GM10266 (cell line): Measurements from ENCODE around the gene PCDHGA2.
"Not testable (repeated sequence)": the region's sequence is repeated elsewhere in the genome, so short reads cannot be mapped to it uniquely, and the experiment has no call there.

ENCODE experiments used
- DNase-seq: peaks from one replicate; pipeline ENCODE4 v3.0.0; 2012; ENCODE audit errors: extremely low spot score
- TF ChIP-seq, protein P1 (sequence below): IDR thresholded peaks from 2 replicates; pipeline ENCODE4 v1.5.1; 2012; ENCODE audit warnings: mild to moderate bottlenecking, low read depth; ENCODE audit not compliant: control insufficient read depth, insufficient read depth; ENCODE audit errors: missing control alignments

The PCDHGA2 gene

DNA sequence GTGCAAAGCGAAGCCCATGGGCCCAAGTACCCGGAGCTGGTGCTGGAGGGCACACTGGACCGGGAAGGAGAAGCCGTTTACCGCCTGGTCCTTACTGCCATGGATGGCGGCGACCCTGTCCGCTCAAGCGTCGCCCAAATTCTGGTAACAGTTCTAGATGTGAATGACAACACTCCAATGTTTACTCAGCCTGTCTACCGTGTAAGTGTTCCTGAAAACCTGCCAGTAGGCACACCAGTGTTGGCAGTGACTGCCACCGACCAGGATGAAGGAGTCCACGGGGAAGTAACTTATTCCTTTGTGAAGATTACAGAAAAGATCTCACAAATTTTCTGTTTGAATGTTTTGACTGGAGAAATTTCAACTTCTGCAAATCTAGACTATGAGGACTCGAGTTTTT lies 36.1 kb downstream of the PCDHGA2 start:
- no peak for DNase-seq

DNA sequence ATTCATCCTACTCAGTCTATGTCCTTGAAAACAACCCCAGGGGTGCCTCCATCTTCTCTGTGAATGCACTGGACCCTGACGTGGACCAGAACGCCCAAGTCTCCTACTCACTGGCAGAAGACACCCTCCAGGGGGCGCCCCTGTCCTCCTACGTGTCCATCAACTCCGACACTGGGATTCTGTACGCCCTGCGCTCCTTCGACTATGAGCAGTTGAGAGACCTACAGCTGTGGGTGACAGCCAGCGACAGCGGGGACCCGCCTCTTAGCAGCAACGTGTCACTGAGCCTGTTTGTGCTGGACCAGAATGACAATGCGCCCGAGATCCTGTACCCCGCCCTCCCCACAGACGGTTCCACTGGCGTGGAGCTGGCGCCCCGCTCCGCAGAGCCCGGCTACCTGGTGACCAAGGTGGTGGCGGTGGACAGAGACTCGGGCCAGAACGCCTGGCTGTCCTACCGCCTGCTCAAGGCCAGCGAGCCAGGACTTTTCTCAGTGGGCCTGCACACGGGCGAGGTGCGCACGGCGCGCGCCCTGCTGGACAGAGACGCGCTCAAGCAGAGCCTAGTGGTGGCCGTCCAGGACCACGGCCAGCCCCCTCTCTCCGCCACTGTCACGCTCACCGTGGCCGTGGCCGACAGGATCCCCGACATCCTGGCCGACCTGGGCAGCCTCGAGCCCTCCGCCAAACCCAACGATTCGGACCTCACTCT lies 37.0 kb downstream of the PCDHGA2 start:
- DNase-seq: not testable (repeated sequence)

More for the DNA sequence above, 36.1 kb downstream of the PCDHGA2 start:
- TF ChIP-seq, protein P1, sequence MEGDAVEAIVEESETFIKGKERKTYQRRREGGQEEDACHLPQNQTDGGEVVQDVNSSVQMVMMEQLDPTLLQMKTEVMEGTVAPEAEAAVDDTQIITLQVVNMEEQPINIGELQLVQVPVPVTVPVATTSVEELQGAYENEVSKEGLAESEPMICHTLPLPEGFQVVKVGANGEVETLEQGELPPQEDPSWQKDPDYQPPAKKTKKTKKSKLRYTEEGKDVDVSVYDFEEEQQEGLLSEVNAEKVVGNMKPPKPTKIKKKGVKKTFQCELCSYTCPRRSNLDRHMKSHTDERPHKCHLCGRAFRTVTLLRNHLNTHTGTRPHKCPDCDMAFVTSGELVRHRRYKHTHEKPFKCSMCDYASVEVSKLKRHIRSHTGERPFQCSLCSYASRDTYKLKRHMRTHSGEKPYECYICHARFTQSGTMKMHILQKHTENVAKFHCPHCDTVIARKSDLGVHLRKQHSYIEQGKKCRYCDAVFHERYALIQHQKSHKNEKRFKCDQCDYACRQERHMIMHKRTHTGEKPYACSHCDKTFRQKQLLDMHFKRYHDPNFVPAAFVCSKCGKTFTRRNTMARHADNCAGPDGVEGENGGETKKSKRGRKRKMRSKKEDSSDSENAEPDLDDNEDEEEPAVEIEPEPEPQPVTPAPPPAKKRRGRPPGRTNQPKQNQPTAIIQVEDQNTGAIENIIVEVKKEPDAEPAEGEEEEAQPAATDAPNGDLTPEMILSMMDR: no peak

DNA sequence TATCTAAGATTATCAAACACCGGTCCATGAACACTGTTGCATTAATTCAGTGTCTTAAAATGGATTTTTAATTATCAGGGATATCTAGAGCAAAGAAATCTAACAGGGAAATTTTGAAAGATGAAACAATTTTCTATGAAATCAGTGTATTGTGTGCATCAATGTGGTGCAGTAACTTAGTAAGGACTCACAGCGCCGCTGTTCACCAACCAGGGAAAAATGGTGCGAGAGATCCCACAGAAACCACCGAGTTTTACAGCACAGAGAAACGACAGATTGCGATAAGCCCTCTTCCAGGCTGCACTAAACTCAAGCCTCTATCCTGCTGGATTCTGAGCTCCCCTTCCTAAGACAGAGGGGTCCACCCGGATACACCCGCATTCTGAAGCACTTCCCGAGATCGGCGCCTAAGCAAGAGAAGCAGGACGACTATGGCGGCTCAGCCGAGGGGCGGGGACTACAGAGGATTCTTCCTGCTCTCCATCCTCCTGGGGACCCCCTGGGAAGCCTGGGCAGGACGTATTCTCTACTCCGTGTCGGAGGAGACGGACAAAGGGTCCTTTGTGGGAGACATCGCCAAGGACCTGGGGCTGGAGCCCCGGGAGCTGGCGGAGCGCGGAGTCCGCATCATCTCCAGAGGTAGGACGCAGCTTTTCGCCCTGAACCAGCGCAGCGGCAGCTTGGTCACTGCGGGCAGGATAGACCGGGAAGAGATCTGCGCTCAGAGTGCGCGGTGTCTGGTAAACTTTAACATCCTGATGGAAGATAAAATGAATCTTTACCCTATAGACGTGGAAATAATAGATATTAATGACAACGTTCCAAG lies 44.1 kb downstream of the PCDHGA2 start, which contains the start of gene PCDHGA7:
Gene PCDHGA7 (plus strand): TSS at position 274 of the 826 bp plus-strand sequence. CDS start 158 bp downstream, at position 432.
- DNase-seq: no peak
- TF ChIP-seq, protein P1: no peak

DNA sequence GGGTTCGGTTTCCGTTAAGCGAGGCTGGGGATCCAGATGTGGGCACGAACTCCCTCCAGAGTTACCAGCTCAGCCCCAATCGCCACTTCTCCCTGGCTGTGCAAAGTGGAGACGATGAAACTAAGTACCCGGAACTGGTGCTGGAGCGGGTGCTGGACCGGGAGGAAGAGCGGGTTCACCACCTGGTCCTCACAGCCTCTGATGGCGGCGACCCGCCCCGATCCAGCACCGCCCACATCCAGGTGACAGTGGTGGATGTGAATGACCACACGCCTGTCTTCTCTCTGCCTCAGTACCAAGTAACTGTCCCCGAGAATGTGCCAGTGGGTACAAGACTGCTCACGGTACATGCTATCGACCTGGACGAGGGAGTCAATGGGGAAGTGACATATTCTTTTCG lies 44.8 kb downstream of the PCDHGA2 start:
- TF ChIP-seq, protein P1: no peak

DNA sequence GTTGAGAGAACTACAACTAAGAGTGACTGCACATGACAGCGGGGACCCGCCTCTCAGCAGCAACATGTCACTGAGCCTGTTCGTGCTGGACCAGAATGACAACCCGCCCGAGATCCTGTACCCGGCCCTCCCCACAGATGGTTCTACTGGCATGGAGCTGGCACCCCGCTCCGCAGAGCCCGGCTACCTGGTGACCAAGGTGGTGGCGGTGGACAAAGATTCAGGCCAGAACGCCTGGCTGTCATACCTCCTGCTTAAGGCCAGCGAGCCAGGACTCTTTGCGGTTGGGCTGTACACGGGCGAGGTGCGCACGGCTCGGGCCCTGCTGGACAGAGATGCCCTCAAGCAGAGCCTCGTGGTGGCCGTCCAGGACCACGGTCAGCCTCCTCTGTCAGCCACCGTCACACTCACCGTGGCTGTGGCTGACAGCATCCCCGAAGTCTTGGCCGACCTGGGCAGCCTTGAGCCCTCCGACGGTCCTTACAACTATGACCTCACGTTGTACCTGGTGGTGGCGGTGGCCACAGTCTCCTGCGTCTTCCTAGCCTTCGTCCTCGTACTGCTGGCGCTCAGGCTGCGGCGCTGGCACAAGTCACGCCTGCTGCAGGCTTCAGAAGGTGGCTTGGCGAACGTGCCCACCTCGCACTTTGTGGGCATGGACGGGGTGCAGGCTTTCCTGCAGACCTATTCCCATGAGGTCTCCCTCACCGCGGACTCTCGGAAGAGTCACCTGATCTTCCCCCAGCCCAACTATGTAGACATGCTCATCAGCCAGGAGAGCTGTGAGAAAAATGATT lies 46.1 kb downstream of the PCDHGA2 start:
- TF ChIP-seq, protein P1: no peak
- no peak for DNase-seq

More for the DNA sequence above, 44.8 kb downstream of the PCDHGA2 start:
- no peak for DNase-seq

DNA sequence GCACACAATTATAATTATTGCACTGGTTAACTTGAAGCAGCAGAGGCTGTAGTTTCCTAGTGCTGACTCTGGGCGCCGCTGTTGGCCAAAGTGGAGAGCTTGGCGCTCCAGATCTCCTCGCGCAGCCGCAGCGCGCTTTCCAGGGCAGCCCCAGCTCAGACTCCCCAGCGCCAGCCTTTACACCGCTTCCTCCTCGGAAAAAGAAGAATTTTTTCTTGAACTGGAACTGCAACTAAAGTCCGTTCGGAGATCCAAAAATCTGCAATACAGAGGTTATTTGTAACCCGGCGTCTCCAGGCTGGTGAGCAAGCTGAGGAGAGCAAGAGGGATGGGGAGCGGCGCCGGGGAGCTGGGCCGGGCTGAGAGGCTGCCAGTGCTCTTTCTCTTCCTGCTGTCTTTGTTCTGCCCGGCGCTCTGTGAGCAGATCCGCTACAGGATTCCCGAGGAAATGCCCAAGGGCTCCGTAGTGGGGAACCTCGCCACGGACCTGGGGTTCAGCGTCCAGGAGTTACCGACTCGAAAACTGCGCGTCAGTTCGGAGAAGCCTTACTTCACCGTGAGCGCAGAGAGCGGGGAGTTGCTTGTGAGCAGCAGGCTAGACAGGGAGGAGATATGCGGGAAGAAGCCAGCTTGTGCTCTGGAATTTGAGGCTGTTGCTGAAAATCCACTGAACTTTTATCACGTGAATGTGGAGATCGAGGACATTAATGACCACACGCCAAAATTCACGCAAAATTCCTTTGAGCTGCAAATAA lies 49.2 kb downstream of the PCDHGA2 start, which contains the start of gene PCDHGB4:
Gene PCDHGB4 (plus strand): TSS at position 142 of the 755 bp plus-strand sequence. CDS start 187 bp downstream, at position 329.
- not testable (repeated sequence) for DNase-seq

DNA sequence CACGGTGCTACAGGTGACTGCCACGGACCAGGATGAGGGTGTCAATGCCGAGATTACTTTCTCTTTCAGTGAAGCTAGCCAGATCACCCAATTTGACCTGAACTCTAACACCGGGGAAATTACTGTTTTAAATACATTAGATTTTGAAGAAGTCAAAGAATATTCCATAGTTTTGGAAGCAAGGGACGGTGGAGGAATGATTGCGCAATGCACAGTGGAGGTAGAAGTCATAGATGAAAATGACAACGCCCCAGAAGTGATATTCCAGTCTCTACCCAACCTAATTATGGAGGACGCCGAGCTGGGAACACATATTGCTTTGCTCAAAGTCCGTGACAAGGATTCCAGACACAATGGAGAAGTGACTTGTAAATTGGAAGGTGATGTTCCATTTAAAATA lies 50.1 kb downstream of the PCDHGA2 start:
- TF ChIP-seq, protein P1: no peak
- DNase-seq: no peak
